ENCODE data around the gene CNTNAP2. TPM values are rescaled to one million over a fixed set of nuclear protein-coding genes. Genes with fewer than 3 reads are reported as not detected.

Gene CNTNAP2
- total and polyA plus RNA-seq, 2 of the 13 experiments (the other 11 are each of a cell fraction or from before 2014, with no cell fraction given), result 0.40 to 0.42 TPM

GRCh38 chr7:146136357-146136875, 19.8 kb downstream of the CNTNAP2 start (continued):
- TF ChIP-seq KIAA2018 (CRISPR knock-in tag; IDR thresholded peaks at IDR 0.05; ENCODE audit: borderline replicate concordance) (no peak), ZNF274 (CRISPR knock-in tag; IDR thresholded peaks at IDR 0.05) (no peak), TRIM24 (CRISPR knock-in tag; IDR thresholded peaks at IDR 0.05) (no peak), NCOA2 (CRISPR knock-in tag; IDR thresholded peaks at IDR 0.05) (no peak), RFX1 (IDR thresholded peaks at IDR 0.05) (no peak), ZNF570 (CRISPR knock-in tag; IDR thresholded peaks at IDR 0.05; ENCODE audit: borderline replicate concordance) (no peak), HDAC6 (IDR thresholded peaks at IDR 0.05; ENCODE audit: low read depth, low read length) (no peak)
